ENCODE data around the gene IL5RA.

DNA sequence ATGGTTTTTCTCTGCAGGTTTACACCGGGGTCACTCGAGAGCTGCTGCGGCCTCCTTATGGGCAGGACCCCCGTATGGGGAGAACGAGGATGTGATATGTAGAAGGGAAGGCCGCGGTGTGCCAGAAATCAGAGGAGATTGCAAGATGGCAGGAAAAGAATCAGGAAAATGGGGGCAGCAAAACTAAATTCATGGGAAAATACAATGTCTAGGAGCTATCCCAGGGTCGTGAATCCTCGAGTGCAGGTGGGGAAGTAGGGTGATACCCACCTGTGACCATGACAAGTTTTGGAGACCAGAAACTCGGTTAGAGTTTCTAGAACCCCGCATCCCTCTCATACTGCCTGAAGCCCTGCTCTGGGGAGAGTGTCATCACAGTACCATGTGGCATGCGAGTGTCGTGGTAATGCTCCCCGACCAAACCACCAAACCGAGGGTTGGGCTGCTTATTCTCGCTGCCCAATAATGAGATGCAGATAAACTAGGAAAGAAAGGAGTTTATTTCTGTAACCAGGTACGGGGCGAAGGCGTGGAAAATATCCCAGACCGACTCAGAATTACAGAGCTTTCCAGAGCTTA is 17.3 kb upstream of the IL5RA start:
- TF ChIP-seq EZH2phosphoT487 (IDR thresholded peaks at IDR 0.05; ENCODE audit: borderline replicate concordance) (no peak), TCF7L2 (IDR thresholded peaks at IDR 0.05; ENCODE audit: borderline replicate concordance, extremely low read depth, insufficient read depth, insufficient read length) (no peak), SRF (IDR thresholded peaks at IDR 0.05; ENCODE audit: low read depth) (no peak), CEBPB (IDR thresholded peaks at IDR 0.05; ENCODE audit: low read depth) (no peak), SIN3A (IDR thresholded peaks at IDR 0.05; ENCODE audit: low read depth) (no peak), POLR2AphosphoS5 (IDR thresholded peaks at IDR 0.05; ENCODE audit: low read depth, low read length) (no peak), POLR2A (IDR thresholded peaks at IDR 0.05; ENCODE audit: borderline replicate concordance, extremely low read depth, insufficient read depth, insufficient read length) (no peak), SP1 (IDR thresholded peaks at IDR 0.05; ENCODE audit: low read depth) (no peak)
- TF ChIP-seq, protein P1, sequence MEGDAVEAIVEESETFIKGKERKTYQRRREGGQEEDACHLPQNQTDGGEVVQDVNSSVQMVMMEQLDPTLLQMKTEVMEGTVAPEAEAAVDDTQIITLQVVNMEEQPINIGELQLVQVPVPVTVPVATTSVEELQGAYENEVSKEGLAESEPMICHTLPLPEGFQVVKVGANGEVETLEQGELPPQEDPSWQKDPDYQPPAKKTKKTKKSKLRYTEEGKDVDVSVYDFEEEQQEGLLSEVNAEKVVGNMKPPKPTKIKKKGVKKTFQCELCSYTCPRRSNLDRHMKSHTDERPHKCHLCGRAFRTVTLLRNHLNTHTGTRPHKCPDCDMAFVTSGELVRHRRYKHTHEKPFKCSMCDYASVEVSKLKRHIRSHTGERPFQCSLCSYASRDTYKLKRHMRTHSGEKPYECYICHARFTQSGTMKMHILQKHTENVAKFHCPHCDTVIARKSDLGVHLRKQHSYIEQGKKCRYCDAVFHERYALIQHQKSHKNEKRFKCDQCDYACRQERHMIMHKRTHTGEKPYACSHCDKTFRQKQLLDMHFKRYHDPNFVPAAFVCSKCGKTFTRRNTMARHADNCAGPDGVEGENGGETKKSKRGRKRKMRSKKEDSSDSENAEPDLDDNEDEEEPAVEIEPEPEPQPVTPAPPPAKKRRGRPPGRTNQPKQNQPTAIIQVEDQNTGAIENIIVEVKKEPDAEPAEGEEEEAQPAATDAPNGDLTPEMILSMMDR (IDR thresholded peaks at IDR 0.05 in 2 of 3, conservative IDR thresholded peaks at IDR 0.05 in 1 of 3; ENCODE audit: borderline replicate concordance in 1 of 3, insufficient read depth in 1 of 3, low read depth in 2 of 3, low read length in 2 of 3) = no peak
- TF ChIP-seq, protein P2, sequence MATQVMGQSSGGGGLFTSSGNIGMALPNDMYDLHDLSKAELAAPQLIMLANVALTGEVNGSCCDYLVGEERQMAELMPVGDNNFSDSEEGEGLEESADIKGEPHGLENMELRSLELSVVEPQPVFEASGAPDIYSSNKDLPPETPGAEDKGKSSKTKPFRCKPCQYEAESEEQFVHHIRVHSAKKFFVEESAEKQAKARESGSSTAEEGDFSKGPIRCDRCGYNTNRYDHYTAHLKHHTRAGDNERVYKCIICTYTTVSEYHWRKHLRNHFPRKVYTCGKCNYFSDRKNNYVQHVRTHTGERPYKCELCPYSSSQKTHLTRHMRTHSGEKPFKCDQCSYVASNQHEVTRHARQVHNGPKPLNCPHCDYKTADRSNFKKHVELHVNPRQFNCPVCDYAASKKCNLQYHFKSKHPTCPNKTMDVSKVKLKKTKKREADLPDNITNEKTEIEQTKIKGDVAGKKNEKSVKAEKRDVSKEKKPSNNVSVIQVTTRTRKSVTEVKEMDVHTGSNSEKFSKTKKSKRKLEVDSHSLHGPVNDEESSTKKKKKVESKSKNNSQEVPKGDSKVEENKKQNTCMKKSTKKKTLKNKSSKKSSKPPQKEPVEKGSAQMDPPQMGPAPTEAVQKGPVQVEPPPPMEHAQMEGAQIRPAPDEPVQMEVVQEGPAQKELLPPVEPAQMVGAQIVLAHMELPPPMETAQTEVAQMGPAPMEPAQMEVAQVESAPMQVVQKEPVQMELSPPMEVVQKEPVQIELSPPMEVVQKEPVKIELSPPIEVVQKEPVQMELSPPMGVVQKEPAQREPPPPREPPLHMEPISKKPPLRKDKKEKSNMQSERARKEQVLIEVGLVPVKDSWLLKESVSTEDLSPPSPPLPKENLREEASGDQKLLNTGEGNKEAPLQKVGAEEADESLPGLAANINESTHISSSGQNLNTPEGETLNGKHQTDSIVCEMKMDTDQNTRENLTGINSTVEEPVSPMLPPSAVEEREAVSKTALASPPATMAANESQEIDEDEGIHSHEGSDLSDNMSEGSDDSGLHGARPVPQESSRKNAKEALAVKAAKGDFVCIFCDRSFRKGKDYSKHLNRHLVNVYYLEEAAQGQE (IDR thresholded peaks at IDR 0.05; ENCODE audit: low read depth) = no peak
- TF ChIP-seq, protein P3, sequence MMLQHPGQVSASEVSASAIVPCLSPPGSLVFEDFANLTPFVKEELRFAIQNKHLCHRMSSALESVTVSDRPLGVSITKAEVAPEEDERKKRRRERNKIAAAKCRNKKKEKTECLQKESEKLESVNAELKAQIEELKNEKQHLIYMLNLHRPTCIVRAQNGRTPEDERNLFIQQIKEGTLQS (IDR thresholded peaks at IDR 0.05) = no peak
